GM18502 (cell line): ENCODE measurements around the gene C1orf56.

Experiments used
- ATAC-seq: cut with Tn5 transposase; IDR thresholded peaks from one replicate; pipeline ENCODE4 v1.9.1; 2021; ENCODE audit warnings: mild to moderate bottlenecking; ENCODE audit not compliant: unreplicated experiment, poor library complexity

The C1orf56 gene, protein sequence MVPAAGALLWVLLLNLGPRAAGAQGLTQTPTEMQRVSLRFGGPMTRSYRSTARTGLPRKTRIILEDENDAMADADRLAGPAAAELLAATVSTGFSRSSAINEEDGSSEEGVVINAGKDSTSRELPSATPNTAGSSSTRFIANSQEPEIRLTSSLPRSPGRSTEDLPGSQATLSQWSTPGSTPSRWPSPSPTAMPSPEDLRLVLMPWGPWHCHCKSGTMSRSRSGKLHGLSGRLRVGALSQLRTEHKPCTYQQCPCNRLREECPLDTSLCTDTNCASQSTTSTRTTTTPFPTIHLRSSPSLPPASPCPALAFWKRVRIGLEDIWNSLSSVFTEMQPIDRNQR

GRCh38 chr1:151047591-151047924, at the start of gene C1orf56:
TSS of gene C1orf56 (plus strand) at chr1:151047751. CDS start at chr1:151047848, 97 bp downstream.
- ATAC-seq, result peak; percentile 57

- ATAC-seq, result no peak
Measured at GRCh38 chr1:150997949-150998348, 49.6 kb upstream of the C1orf56 start.

DNA sequence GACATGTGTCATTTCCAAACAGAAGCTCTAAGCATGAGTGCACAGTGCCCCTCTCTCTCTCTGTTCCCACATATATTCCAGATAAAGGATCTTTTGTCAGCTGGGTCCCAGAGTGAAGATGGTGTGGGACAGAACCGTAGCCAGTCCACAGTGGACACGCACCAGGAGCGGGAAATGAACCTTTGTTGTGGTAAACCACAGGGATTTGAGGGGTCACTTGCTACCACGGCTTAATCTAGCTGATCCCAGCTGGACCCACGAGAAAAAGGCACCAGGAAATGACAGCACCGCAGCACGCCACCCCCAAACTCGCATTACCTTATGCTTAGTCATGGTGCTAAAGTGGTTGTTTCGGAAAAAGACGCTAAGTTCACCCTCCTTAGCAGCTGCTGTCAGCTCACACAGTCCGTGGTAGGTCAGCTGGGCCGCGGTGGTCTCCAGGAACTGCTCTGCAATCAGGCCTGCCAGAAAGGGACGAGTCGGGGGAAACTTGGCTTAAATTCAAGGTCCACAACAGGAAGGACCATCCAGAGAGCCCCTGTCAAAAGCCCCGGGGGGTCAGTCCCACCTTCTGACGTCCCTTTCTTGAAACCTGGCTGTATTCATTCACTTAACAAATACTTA, 48.4 kb upstream of the C1orf56 start:
- no peak for ATAC-seq

- ATAC-seq, result no peak
Measured at GRCh38 chr1:150999926-151000325, 47.6 kb upstream of the C1orf56 start.

DNA sequence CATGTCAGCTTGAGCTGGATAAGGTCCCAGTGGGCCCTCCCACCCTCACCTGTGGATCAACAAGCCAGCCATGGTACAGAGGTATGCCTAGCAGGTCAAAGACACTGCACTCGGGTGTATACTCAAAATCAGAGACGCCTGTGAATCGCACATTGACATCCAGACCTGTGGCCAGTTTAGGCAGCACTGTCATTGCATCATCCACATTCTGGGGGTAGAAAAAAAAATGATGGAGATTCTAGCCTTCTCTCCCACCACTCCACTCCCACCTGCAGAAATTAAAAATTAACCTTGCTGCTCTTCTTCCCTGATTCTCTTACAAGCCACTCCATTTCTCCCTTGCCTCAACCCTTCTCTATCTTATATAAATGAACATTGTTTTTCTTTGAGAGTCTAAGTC, 47.1 kb upstream of the C1orf56 start:
- ATAC-seq, result no peak

- ATAC-seq, result no peak
Measured at GRCh38 chr1:151001602-151002001, 45.9 kb upstream of the C1orf56 start.

DNA sequence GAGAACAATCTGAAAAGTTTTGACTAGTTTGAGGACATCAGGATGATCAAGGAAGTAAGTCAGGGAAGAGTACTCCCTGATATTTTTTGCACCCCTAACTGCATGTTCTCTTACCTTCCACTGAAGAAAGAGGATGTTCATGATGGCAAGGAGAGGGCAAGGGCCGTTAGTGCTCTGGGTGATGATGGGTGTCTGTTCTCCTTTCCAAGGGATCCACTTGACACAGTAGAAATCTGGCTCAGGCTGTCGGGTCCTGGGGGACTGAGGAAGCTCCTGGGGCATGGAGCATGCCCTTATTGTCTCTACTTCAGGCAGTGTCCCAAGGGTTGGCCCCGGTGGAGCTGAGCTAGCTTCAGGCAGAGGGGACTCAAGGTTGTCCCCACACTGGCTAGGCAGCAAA, 45.5 kb upstream of the C1orf56 start:
- no peak for ATAC-seq

- ATAC-seq, result no peak
Measured at GRCh38 chr1:151002611-151003010, 44.9 kb upstream of the C1orf56 start.

DNA sequence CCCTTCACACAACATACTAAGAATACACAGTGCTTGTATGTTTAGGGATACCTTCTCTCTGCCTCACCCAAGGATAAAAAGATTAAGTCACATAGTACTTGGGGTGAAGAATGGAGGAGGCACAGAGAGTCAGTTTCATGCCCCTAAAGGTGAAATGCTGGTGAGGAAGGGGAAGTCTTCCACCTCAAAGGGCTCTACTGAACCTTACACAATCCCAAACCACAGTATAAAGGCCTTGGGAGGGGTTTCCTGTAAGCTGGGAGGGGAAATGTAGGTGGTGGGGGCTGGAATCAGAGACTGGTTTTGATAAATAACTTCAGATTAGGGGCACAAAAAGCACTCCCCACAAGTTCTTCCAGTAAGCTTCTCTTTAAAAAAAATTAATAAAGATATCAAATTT, 44.4 kb upstream of the C1orf56 start:
- no peak for ATAC-seq

- ATAC-seq, result no peak
Measured at GRCh38 chr1:151005729-151006319, 41.7 kb upstream of the C1orf56 start.

GRCh38 chr1:151006327-151007052, 41.1 kb upstream of the C1orf56 start, which contains the start of gene MINDY1:
TSS of gene MINDY1 (minus strand) at chr1:151006902. CDS start at chr1:151002617, 4,285 bp downstream.
- ATAC-seq, result peak; percentile 48

- ATAC-seq, result no peak
Measured at GRCh38 chr1:151007853-151008243, 39.7 kb upstream of the C1orf56 start.

- ATAC-seq, result peak; percentile 65
Measured at GRCh38 chr1:151008244-151009205, 39.0 kb upstream of the C1orf56 start, which contains the start of gene PRUNE1. TSS of gene PRUNE1 (plus strand) at chr1:151008449. CDS start at chr1:151008633, 184 bp downstream.

- ATAC-seq, result no peak
Measured at GRCh38 chr1:151009206-151009587, 38.4 kb upstream of the C1orf56 start.

DNA sequence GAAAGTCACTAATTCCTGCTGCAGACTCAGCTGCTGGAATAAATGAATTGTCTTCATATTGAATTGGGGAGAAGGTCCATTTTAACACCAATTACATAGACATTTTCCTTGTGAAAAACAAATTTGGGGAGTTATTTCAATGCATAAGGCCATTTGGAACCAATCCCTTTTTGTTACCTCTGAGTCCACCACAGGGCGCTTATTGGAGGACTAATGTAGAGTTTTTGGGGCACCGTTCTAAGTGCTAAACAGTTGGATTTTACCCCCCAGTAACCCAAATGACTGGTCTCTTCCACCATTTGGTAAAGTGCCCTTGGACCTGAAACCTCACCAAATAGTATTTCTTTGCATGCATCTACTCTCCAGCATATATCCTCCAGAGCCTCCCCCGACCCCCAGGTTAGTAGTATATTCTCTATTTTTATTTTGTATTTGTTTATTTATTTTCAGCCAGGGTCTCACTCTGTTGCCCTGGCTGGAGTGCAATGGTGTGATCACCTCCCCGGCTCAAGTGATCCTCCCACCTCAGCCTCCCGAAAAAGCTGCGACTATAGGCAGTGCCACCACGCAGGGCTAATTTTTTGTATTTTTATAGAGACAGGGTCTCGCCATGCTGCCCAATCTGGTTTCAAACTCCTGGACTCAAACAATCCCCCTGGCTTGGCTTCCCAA, 37.7 kb upstream of the C1orf56 start:
- ATAC-seq, result no peak

DNA sequence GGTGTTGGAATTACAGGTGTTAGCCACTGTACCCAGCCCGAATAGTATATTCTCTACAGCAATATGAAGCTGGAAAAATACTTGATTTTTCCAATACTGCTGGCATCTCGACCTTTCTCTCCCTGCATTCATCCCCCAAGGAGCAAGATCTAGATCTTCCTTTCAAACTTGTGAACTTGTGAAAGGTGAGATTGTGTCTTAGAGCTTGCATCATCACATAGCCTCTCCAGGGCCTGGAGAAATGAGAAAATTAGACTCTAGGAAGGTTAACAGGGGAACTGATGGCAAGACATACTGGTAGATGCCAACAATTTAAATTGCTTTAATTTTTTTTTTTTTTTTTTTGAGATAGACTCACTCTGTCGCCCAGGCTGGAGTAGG, 37.2 kb upstream of the C1orf56 start:
- ATAC-seq, result no peak

- ATAC-seq, result no peak
Measured at GRCh38 chr1:151011154-151011850, 36.2 kb upstream of the C1orf56 start.

- no peak for ATAC-seq
Measured at GRCh38 chr1:151012684-151013471, 34.7 kb upstream of the C1orf56 start.
